K562 (cell line): ENCODE data around the gene PURA. TPM values are rescaled to one million over a fixed set of nuclear protein-coding genes. Genes with fewer than 3 reads are reported as not detected.

Experiments
- ARHGAP35 ChIP-seq: fragments of 450-650 bp; IDR thresholded peaks from 2 replicates; pipeline ENCODE4 v1.6.1; 2018; ENCODE audit not compliant: partially characterized antibody
- CBFA2T3 ChIP-seq: fragments of 450-650 bp; IDR thresholded peaks from 2 replicates; pipeline ENCODE4 v1.6.1; 2017
- EHMT2 ChIP-seq: fragments of 450-650 bp; IDR thresholded peaks from 2 replicates; pipeline ENCODE4 v1.6.1; 2018; ENCODE audit warnings: antibody characterized with exemption
- FOSL1 ChIP-seq: fragments of 200-800 bp; sonication (Bioruptor generic); conservative IDR thresholded peaks from 2 replicates; pipeline ENCODE4 v1.6.1; 2016; ENCODE audit warnings: missing genetic modification characterization, missing compliant biosample characterization
- HDAC2 ChIP-seq: fragments of 450-650 bp; IDR thresholded peaks from 2 replicates; pipeline ENCODE4 v1.6.1; 2016; ENCODE audit warnings: mild to moderate bottlenecking
- IRF1 ChIP-seq: sonication (generic); formaldehyde crosslinking; IDR thresholded peaks from 2 replicates; pipeline ENCODE4 v1.8.0; 2022; ENCODE audit warnings: missing genetic modification reagents, mild to moderate bottlenecking, borderline replicate concordance
- IRF2 ChIP-seq: sonication (generic); formaldehyde crosslinking; IDR thresholded peaks from 2 replicates; pipeline ENCODE4 v1.8.1; 2022; ENCODE audit warnings: mild to moderate bottlenecking, missing genetic modification reagents
- MTA2 ChIP-seq: fragments of 450-650 bp; IDR thresholded peaks from 2 replicates; pipeline ENCODE4 v1.6.1; 2016; ENCODE audit warnings: low read depth
- NCOA1 ChIP-seq: fragments of 450-650 bp; IDR thresholded peaks from 2 replicates; pipeline ENCODE4 v1.6.1; 2016; ENCODE audit warnings: low read depth
- PHB2 ChIP-seq: fragments of 450-650 bp; IDR thresholded peaks from 2 replicates; pipeline ENCODE4 v1.6.1; 2017; ENCODE audit warnings: low read depth
- SMARCA4 ChIP-seq: fragments of 450-650 bp; IDR thresholded peaks from 2 replicates; pipeline ENCODE4 v1.6.1; 2016
- SMC3 ChIP-seq: conservative IDR thresholded peaks from 2 replicates; pipeline ENCODE4 v1.6.1; 2011; ENCODE audit warnings: low read depth, low read length, improper control_type of control experiment; ENCODE audit not compliant: insufficient read depth
- SRSF3 ChIP-seq: fragments of 200-400 bp; formaldehyde crosslinking; IDR thresholded peaks from 2 replicates; pipeline ENCODE4 v1.6.1; 2016; ENCODE audit warnings: mild to moderate bottlenecking, low read length, moderate library complexity; ENCODE audit not compliant: insufficient read depth
- TSC22D4 ChIP-seq: fragments of 450-650 bp; IDR thresholded peaks from 2 replicates; pipeline ENCODE4 v1.6.1; 2016; ENCODE audit warnings: missing genetic modification characterization, missing biosample characterization, control low read depth
- TSHZ1 ChIP-seq: fragments of 250-450 bp; sonication (Bioruptor Pico); IDR thresholded peaks from 2 replicates; pipeline ENCODE4 v1.4.0; 2020; ENCODE audit warnings: mild to moderate bottlenecking, moderate library complexity
- ZNF3 ChIP-seq: fragments of 250-450 bp; sonication (Bioruptor Pico); IDR thresholded peaks from 2 replicates; pipeline ENCODE4 v1.5.0; 2021; ENCODE audit warnings: mild to moderate bottlenecking, moderate library complexity
- ZNF707 ChIP-seq: fragments of 250-450 bp; sonication (Bioruptor Pico); conservative IDR thresholded peaks from 2 replicates; pipeline ENCODE4 v1.8.0; 2022; ENCODE audit warnings: inconsistent platforms, mild to moderate bottlenecking, moderate library complexity
- polyA plus RNA-seq, 8 experiments: library from polyadenylated mRNA; depleted of rRNA in 4 of 8; stranded (reverse) in 5 of 8; unstranded in 3 of 8; fragments of >200 nt; fragmentation: Nextera tagmentation in 2 of 8; fragmentation: Illumina TruSeq in 1 of 8; extraction: Ambion mirVana in 2 of 8; extraction: Trizol in 1 of 8; gene quantifications; 2 replicates each; pipeline versions ENCODE4 v1.2.1 to v1.2.3, GENCODE V29; 2011 to 2014; ENCODE audit warnings: inconsistent platforms in 1 of 8, missing spikeins in 1 of 8
- total RNA-seq, 7 experiments: library from RNA; depleted of rRNA in 6 of 7; stranded (reverse); fragments of >200 nt in 6 of 7; fragmentation: Illumina TruSeq in 2 of 7; extraction: Trizol in 2 of 7; gene quantifications; 2 replicates each; pipeline versions ENCODE4 v1.2.1 to v1.2.3, GENCODE V29; 2011 to 2021; ENCODE audit warnings: low replicate concordance in 1 of 7
- TF ChIP-seq, protein P1 (sequence below): sonication (generic); formaldehyde crosslinking; IDR thresholded peaks from 2 replicates; pipeline ENCODE4 v1.8.0; 2023; ENCODE audit warnings: missing genetic modification reagents, mild to moderate bottlenecking, borderline replicate concordance
- TF ChIP-seq, protein P2 (sequence below): sonication (generic); formaldehyde crosslinking; IDR thresholded peaks from 2 replicates; pipeline ENCODE4 v1.8.1; 2023; ENCODE audit warnings: mild to moderate bottlenecking, missing genetic modification reagents

The PURA gene
- total and polyA plus RNA-seq, 9 of the 15 experiments (the other 6 are each of a cell fraction or from before 2014, with no cell fraction given) = 3.2 to 11.1 (median 5.4) TPM

GRCh38 chr5:140073296-140073695 is 40.6 kb upstream of the PURA start (continued):
- TF ChIP-seq CBFA2T3 (no peak), EHMT2 (no peak), IRF1 (CRISPR knock-in tag) (no peak), IRF2 (CRISPR knock-in tag) (no peak), SMC3 (0 out of 2 replicates have a peak, but pooled peaks have one; percentile 32), TSC22D4 (no peak), SRSF3 (no peak), MTA2 (no peak), TSHZ1 (no peak), ARHGAP35 (no peak), NCOA1 (no peak), PHB2 (no peak), HDAC2 (no peak), ZNF3 (CRISPR knock-in tag) (no peak), FOSL1 (no peak), SMARCA4 (no peak), ZNF707 (CRISPR knock-in tag) (no peak)
- TF ChIP-seq, protein P1, sequence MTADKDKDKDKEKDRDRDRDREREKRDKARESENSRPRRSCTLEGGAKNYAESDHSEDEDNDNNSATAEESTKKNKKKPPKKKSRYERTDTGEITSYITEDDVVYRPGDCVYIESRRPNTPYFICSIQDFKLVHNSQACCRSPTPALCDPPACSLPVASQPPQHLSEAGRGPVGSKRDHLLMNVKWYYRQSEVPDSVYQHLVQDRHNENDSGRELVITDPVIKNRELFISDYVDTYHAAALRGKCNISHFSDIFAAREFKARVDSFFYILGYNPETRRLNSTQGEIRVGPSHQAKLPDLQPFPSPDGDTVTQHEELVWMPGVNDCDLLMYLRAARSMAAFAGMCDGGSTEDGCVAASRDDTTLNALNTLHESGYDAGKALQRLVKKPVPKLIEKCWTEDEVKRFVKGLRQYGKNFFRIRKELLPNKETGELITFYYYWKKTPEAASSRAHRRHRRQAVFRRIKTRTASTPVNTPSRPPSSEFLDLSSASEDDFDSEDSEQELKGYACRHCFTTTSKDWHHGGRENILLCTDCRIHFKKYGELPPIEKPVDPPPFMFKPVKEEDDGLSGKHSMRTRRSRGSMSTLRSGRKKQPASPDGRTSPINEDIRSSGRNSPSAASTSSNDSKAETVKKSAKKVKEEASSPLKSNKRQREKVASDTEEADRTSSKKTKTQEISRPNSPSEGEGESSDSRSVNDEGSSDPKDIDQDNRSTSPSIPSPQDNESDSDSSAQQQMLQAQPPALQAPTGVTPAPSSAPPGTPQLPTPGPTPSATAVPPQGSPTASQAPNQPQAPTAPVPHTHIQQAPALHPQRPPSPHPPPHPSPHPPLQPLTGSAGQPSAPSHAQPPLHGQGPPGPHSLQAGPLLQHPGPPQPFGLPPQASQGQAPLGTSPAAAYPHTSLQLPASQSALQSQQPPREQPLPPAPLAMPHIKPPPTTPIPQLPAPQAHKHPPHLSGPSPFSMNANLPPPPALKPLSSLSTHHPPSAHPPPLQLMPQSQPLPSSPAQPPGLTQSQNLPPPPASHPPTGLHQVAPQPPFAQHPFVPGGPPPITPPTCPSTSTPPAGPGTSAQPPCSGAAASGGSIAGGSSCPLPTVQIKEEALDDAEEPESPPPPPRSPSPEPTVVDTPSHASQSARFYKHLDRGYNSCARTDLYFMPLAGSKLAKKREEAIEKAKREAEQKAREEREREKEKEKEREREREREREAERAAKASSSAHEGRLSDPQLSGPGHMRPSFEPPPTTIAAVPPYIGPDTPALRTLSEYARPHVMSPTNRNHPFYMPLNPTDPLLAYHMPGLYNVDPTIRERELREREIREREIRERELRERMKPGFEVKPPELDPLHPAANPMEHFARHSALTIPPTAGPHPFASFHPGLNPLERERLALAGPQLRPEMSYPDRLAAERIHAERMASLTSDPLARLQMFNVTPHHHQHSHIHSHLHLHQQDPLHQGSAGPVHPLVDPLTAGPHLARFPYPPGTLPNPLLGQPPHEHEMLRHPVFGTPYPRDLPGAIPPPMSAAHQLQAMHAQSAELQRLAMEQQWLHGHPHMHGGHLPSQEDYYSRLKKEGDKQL = no peak
- TF ChIP-seq, protein P2, sequence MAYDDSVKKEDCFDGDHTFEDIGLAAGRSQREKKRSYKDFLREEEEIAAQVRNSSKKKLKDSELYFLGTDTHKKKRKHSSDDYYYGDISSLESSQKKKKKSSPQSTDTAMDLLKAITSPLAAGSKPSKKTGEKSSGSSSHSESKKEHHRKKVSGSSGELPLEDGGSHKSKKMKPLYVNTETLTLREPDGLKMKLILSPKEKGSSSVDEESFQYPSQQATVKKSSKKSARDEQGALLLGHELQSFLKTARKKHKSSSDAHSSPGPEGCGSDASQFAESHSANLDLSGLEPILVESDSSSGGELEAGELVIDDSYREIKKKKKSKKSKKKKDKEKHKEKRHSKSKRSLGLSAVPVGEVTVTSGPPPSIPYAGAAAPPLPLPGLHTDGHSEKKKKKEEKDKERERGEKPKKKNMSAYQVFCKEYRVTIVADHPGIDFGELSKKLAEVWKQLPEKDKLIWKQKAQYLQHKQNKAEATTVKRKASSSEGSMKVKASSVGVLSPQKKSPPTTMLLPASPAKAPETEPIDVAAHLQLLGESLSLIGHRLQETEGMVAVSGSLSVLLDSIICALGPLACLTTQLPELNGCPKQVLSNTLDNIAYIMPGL (CRISPR knock-in tag) = no peak
